NCI-H2107 treated with DMSO at 0.1 percent for 48 hours (cell line): ENCODE measurements around the gene WDFY3.

Experiments
- DNase-seq: peaks from one replicate; lab custom pipeline; 2025; ENCODE audit not compliant: unreplicated experiment; lab: John Stamatoyannopoulos, UW

WDFY3 gene

DNA sequence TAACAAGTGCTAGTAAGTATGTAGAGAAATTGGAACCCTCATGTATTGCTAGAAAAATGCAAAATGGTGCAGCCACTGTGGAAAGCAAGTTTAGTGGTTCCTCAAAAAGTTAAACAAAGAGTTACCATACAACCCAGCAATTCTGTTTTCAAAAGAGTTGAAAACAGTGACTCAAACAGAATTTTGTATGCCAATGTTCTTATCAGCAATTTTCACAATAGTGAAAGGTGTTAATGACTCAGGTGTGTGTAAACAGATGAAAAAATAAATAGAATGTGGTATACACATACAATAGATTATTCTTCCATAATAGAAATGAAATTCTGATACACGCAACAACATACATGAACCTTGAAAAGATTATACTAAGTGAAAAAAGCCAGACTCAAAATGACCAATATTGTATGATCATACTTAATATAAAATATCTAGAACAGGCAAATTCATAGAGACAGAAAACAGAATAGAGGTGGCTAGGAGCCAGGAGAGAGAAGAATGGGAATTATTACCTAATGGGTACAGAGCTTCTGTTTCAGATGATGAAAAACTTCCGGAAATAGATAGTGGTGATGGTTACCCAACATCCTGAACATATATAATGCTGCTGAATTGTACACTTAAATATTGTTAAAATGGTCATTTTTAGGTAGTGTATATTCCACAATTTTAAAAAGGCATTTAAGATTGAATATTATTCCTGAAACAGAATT is 51.6 kb downstream of the WDFY3 start:
- no peak for DNase-seq

DNA sequence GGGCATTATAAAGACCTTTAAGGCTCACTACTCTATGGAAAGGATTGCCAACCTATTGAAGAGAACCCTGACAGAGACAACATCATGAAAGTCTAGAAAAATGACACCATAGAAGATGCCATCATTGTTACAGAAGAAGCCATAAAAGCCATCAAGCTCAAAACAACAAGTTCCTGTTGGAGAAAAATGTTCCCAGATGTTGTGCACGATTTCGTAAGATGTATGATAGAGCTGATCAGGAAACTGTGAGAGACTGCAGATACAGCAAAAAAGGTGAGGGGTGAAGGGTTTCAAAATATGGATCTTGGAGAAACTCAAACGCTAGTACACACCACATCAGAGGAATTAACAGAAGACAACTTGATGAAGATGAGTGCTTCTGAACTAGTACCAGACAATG is 53.3 kb downstream of the WDFY3 start:
- no peak for DNase-seq

DNA sequence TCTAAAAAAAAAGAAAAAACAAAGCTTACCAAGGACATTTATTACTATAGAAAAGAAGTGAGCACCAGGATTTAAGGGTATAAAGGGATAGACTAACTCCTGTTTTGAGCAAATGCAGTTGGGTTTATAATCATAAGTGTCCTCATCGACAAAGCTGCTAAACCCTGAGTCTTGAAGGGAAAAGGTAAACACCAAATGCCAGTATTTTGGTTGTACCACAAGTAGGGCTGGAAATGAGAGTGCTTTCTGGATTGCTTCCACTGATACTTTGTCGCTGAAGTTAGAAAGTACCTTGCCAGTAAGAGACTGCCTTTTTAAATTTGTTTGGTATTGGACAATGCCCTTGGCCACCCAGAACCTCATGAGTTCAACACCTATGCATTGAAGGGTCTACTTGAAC is 53.7 kb downstream of the WDFY3 start:
- DNase-seq = no peak

DNA sequence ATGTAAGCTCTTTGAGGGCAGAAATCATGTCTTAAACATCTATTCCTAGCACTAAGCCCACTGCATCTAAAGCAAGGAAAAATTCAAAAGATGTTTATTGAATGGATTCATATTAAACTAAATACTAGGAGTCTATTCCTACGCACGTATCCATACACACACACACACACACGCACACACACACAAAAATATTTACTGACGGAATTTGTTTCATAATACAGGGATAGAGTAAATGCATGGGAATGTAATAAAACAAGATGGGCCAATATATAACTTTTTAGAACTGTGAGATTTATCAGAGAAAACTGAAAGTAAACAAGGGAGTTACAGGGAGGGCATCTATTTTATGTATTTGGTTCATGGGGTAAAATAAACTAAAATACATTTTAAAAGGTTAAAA is 57.6 kb downstream of the WDFY3 start:
- no peak for DNase-seq

DNA sequence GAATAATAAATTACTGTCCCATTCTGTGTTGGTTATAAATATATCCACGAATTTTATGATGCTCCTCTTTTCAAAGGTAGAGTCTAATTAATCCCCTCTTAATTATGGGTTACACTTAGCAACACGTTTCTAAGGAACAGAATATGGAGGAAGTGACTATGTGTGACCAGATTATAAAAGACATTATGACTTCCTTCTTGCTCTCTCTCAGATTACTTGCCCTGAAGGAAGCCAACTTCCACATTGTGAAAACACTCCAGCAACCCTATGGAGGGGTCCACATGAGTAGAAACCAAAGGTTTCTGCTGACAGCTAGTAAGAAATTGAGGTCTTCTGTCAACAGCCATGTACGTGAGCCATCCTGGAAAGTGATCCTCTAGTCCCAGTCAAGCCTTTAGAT is 59.3 kb downstream of the WDFY3 start:
- no peak for DNase-seq

DNA sequence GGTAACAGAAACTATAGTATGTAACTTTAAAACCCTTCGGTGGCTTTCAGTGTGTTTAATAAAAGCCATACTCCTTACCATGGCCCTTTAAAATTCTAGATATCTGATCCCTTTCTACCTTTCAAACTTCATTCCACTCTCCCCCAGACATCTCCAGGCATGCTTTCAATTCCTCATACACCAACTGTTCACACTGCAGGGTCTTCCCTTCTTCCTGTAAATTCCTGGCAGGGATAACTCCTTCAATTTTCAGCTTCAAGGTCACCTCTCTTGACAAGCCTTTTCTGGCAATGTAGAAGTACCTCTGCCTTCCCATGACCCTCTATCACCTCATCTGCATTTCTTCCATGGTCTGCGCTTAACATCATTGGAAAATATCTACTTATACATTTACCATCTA is 60.8 kb downstream of the WDFY3 start:
- DNase-seq = no peak

DNA sequence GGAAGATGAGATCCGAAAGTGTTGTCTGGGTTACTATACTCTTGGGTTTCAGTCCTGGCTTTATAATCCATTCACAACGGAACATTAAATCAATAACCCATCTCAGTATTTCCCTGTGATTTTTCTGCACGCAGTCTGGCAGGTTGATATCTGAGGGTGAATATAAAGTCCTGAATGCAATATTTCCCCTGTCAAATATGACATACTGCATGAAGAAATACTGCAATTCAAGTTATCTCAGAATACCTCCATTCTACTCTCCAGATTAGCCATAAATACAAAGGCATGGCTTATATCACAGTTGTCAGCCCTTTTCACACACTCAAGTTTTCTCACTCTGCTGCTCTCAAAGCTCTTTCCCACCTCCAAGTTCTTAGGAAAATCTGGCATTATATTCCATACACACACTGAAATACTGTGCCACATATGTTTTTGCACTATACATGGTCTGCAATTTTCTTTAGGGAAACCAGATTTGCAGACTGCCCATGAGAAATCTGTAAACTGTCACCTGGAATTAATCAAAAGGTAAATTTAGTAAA is 64.7 kb downstream of the WDFY3 start:
- DNase-seq = no peak

DNA sequence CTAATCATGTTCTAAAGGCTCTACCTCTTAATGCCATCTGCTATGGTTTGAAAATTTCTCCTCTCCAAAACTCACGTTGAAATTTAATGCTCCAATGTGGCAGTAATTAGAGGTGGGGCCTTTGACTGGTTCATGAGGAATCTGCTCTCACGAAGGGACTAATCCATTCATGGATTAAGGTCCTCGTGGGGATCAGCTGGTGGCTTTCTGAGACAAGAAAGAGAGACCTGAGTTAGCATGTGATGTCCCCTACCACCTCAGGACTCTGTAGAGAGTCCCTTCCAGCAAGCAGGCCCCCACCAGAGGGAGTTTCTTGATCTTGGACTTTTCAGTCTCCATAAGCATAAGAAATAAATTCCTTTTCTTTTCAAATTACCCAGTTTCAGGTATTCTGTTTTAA is 65.3 kb downstream of the WDFY3 start:
- no peak for DNase-seq

DNA sequence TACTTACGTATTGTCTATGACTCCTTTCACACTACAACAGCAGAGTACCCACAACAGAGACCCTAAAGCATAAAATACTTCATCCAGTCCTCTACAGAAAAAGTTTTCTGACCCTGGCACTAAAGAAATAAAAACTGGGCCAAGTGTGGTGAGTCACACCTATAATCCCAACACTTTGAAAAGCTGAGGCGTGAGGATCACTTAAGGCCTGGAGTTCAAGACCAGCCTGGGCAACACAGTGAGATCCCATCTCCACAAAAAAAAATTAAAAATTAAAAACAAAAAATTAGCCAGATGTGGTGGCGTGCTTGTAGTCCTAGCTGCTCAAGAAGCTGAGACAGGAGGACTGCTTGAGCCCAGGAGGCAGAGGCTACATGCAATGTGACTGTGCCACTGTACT is 66.9 kb downstream of the WDFY3 start:
- no peak for DNase-seq

DNA sequence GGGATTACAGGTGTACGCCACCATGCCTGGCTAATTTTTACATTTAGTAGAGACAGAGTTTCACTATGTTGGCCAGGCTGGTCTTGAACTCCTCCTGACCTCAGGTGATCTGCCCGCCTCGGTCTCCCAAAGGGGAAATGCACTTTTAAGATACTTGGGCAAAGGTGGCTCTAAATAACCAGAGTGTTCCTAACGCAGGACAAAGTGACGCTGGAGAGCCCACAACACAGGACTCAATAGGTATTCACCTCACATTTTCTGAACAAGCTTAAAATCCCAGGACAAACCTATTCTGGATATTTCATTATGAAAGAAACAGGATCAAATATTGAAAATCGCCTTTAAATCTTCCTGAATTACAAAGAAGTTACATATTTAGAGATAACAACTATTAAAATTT is 69.0 kb downstream of the WDFY3 start:
- no peak for DNase-seq

DNA sequence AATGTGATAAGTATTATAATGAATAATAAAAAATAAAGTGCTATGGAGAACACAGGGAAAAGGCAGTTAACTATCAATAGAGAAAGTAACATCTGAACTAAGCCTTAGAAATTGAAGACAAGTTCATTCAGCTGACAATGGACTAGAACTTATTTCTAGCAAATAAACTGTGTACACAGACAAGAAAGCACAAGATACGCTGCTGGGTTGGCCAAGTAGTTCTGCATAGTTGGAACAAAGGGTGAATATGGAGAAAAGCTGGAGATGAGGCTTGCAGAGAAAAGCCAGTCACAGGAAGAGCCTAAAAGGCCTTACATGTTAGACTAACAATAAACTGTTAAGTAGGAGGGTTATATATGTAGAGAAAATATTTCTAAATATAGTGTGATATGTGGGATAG is 71.2 kb downstream of the WDFY3 start:
- DNase-seq = no peak

DNA sequence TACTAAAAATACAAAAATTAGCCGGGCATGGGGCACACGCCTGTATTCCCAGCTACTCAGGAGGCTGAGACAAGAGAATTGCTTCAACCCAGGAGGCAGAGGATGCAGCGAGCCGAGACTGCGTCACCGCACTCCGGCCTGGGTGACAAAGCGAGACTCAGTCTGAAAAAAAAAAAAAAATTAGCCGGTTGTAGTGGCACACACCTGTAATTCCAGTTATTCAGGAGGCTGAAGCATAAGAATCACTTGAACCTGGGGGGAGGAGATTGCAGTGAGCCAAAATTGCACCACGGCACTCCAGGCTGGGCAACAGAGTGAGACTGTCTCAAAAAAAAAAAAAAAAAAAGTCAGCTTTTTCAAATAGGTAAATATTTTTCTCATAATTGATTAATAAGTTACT is 71.9 kb downstream of the WDFY3 start:
- no peak for DNase-seq

DNA sequence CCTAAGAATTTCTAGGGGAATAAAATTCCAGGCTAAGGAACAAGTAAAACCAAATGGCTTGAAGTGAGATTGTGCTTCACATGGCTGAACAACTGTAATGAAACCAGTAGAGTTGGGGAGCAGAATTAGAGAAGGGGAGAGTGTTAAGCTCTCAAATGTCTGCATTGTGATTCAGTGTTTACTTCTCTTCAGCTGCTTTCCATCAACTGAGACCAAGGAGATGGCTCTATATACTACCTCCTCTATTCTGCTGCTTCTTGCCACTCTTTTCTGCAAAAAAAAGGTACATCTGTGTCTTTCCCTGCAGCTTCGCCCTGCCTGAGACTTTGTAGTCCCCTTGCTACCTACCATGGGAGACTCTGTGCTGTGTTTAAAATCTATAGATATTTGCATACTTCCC is 73.5 kb downstream of the WDFY3 start:
- DNase-seq = no peak

DNA sequence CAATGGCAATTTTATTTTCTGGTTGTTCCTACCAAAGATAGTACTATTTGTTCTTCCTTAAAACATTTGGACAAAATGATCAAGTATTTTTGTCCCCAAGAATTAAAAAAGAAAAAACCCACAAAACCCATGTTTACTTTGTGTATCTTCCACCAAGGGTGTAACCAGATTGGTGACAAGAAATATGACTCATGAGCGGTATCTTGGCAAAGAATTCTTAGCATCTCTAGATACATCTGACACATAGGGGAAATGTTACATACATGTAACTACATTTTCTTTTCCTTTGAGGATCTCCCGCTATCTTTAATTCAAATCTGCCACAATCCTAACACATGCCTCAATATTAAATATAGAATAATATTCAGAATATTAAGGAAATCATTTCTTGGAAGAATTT is 78.7 kb downstream of the WDFY3 start:
- DNase-seq = no peak

DNA sequence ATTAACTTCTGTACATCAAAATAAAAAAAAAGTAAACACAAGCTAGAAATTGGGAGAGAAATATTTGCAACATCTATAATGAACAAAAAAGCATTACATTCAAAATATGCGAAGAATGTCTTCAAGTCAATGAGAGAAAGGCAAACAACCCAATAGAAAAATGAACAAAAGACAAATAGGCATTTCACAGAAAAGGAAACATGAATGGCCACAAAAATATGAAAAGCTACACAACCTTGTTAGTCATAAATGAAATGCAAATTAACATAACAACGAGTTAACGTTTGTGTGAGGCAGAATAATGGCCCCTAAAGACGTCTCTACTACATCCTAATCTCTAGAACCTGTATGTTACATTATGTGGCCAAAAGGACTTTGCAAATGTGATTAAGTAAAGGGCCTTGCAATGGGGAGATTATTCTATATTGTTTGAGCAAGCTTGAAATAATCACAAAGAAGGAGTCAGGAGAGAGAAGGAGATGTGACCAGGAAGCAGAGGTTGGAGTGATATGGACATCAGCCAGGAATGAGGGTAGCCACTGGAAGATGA is 86.8 kb downstream of the WDFY3 start:
- no peak for DNase-seq

DNA sequence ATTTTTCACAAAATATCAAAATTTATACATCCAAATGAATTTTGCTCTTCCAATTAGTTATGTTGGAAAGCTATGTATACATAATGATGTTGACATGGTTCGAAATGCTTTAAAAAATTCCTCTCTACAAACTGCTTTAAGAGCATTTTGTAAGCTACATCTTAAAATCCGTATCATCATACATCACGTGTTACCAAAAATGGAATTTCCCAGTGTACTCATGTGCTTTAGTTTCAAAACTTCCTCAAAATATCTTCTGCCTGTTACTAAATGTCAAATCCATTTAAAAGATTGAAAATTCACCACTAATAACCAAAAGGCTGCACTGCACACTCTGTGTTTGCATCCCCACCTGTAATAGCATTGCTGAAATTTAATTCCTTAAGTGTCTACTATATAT is 87.9 kb downstream of the WDFY3 start:
- no peak for DNase-seq

DNA sequence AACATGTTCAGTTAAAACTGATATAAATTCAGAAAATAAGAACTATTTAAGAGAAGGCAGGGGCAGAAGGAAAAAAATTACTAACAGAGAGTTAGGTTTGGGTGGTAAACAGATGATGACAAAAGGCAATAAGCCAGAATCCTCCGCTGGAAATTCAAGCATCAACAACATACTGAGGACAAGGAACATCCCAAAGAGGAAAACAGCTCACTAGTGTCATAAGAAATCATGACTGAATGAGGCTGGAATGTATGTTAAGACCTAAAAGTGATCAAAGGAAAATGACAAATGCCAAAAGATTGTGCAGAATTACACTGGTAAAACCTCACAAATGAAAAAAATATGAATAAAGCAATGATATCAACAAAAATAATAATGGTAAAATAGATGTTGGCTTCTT is 88.4 kb downstream of the WDFY3 start:
- no peak for DNase-seq

DNA sequence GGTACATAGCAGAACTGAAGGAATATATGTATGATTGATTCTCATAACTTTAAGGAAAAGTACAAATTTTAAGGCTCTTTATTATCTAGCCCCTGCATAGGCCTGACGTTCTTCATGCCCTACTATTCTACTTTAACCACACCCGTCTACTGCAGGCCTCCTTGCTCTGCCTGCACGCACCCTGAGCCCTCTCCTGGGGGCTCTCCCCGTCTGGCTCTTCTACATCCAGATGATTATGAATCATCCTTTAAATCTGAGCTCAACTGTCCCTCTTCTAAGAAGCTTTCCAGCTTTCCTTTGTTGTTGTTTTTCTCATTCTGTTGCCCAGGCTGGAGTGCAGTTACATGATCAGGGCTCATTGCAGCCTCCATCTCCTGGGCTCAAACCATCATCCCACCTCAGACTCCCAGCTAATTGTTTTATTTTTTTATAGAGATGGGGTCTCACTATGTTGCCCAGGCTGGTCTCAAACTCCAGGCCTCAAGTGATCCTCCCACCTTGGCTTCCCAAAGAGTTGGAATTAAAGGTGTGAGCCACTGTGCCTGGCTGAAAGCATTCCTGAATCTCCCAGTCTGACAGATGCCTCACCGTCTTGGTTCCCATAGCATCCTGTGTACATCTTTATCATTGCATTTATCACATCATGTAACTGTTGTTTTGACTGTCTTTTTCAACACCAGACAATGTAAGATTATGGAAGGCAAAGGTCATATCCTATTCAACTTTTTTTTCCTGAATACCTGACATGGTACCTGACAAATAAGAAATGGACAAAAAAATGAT is 89.2 kb downstream of the WDFY3 start:
- no peak for DNase-seq

DNA sequence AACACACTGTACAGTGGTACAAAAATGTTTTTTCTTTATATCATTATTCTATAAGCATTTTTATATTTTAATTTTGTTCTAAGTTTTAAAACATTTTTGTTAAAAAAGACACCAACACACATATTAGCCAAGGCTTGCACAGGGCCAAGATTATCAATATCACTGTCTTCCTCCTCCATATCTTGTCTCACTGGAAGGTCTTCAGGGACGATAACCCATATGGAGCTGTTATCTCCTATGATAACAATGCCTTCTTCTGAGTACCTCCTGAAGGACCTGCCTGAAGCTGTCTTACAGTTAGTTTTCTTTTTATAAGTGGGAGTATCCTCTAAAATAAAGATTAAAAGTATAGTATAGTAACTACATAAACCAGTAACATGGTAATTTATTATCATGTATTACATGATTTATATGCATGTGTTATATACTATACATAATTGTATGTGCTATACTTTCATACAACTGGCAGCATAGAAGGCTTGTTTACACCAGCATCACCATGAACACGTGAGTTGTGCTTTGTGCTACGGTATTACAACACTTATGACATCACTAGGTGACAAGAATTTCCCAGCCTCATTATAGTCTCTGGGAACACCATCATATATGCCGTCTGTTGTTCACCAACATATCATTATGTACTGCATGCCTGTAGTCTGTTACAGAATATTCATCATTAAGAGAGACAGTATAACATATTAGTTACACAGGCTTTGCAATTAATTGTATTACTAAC is 90.7 kb downstream of the WDFY3 start:
- no peak for DNase-seq

DNA sequence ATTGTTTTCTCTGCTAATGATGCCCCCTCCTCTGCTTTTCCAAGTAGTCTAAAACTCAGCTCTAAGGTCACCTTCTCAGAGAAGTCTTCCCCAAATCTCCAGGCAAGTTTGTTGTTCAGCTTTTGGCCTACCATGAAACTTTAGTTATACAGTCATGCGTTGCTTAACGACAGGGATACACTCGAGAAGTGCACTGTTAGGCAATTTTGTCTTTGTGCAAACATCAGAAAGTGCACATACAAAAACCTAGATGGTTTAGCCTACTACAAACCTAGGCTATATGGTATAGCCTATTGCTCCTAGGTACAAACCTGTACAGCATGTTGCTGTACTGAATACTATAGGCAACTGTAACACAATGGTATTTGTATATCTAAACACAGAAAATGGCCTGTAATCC is 91.9 kb downstream of the WDFY3 start:
- DNase-seq = no peak

DNA sequence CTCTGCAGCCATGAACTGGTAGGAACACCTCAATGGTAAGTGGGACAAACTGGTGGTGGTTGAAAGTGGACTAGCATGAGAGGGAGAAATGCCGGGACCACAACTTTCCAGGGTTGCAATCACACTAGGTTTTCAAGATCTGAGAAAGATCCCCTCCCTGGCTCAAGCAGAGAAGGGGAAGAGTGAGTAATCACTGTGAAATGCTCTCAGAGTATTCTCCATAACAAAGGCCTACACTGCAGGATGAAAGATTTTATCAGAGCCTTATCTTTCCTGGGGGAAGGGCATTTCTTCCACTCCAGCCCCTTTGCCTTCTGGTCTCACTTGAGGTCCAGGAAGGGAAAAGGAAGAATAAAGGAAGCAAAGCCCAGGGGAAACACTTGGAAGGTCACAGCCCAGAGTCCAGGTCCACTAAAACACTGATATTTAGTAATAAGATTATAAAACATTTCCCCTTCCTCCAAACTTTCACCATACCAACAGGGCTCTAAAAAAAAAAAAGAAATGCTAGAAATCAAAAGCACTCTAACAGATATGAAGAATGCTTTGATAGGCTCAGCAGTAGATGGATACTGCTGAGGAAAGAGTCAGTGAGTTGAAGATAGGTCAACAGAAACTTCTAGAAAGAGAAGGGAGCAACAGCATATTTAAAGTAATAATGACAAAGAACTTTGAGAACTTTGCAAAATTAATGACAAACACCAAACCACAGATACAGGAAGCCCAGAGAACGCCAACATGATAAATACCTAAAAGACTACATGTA is 95.9 kb downstream of the WDFY3 start:
- no peak for DNase-seq
